Upper lobe of right lung (tissue), 1 donor: ENCODE measurements around the gene CTR9. TPM values are rescaled to one million over a fixed set of nuclear protein-coding genes. Genes with fewer than 3 reads are reported as not detected.

Source experiments
- ATAC-seq: fragments of 200-7000 bp; cut with Tn5 transposase; one replicate; pipeline ENCODE4 v1.9.1; 2020; ENCODE audit warnings: mild to moderate bottlenecking, moderate library complexity
- DNase-seq: peaks from one replicate; pipeline ENCODE4 v3.0.0-alpha.2; 2020
- H3K27ac ChIP-seq: fragments of 200-600 bp; one replicate; pipeline ENCODE4 v1.8.0; 2022
- H3K27me3 ChIP-seq: fragments of 200-600 bp; one replicate; pipeline ENCODE4 v1.8.0; 2022; ENCODE audit warnings: mild to moderate bottlenecking
- H3K36me3 ChIP-seq: fragments of 200-600 bp; one replicate; pipeline ENCODE4 v1.8.0; 2022
- H3K4me1 ChIP-seq: fragments of 200-600 bp; one replicate; pipeline ENCODE4 v1.8.0; 2022
- H3K4me3 ChIP-seq: fragments of 200-600 bp; one replicate; pipeline ENCODE4 v1.8.0; 2022; ENCODE audit warnings: mild to moderate bottlenecking
- H3K9me3 ChIP-seq: fragments of 200-600 bp; one replicate; pipeline ENCODE4 v1.8.0; 2022
- intact Hi-C: fragments of 100-400 bp; cut with DNase I; formaldehyde crosslinking; loops from one replicate; pipeline ENCODE4 v1.11.0; 2022
- total RNA-seq: library from RNA; stranded (reverse); fragmentation: NEBNext Ultra II Directional; extraction: Animal tissue kit (Norgen Biotek cat#: 25700); gene quantifications from one replicate; pipeline ENCODE4 v1.2.1, GENCODE V29; 2021
- TF ChIP-seq, protein P1 (sequence below): fragments of 200-600 bp; IDR thresholded peaks from one replicate; pipeline ENCODE4 v1.8.0; 2022; ENCODE audit warnings: antibody characterized with exemption
- donor health status: DM: no; HTN: yes; CAD: no; lungs with severe emphysema.

The CTR9 gene
- total RNA-seq, 1 donor from 2014 or later: 31.3 TPM

DNA sequence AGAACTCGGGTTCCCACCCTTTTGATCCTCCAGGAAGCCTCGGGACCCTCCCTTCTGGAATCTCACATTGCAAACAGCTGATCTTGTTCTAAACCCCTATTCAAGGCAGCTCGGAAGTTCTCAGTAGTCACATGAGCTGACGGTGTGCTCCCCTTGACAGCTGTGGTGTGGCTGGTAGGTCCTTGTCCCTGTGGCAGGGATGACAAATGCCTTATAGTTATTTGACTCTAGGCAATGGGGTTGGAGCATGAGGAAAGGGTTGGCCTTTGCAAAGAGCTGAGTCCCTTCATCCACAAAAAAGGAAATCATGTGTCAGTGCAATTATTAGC is 34.1 kb downstream of the CTR9 start:
- H3K4me3 ChIP-seq: no peak overlapping the region
- no peaks in the 10 kb centered on the region for H3K4me1 ChIP-seq
- peaks cover 5% of the 10 kb centered on the region for H3K36me3 ChIP-seq
- DNase-seq (no peak), ATAC-seq (no peak)
- intact Hi-C loops: no loop called here
- H3K27ac ChIP-seq: no peak overlapping the region
- no peaks in the 10 kb centered on the region for H3K27me3 ChIP-seq
- TF ChIP-seq, protein P1, sequence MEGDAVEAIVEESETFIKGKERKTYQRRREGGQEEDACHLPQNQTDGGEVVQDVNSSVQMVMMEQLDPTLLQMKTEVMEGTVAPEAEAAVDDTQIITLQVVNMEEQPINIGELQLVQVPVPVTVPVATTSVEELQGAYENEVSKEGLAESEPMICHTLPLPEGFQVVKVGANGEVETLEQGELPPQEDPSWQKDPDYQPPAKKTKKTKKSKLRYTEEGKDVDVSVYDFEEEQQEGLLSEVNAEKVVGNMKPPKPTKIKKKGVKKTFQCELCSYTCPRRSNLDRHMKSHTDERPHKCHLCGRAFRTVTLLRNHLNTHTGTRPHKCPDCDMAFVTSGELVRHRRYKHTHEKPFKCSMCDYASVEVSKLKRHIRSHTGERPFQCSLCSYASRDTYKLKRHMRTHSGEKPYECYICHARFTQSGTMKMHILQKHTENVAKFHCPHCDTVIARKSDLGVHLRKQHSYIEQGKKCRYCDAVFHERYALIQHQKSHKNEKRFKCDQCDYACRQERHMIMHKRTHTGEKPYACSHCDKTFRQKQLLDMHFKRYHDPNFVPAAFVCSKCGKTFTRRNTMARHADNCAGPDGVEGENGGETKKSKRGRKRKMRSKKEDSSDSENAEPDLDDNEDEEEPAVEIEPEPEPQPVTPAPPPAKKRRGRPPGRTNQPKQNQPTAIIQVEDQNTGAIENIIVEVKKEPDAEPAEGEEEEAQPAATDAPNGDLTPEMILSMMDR: no peak
- no peaks in the 10 kb centered on the region for H3K9me3 ChIP-seq

- H3K4me3 ChIP-seq: no peak overlapping the region
- intact Hi-C loops: no loop called here
Observed at GRCh38 chr11:10786451-10786850, 35.4 kb downstream of the CTR9 start.

GRCh38 chr11:10792385-10793068 is 41.5 kb downstream of the CTR9 start:
- Histone ChIP-seq H3K4me3 (no peak overlapping the region), H3K4me1 (peaks cover 5% of the 10 kb centered on the region), H3K9me3 (no peaks in the 10 kb centered on the region), H3K36me3 (peaks cover 18% of the 10 kb centered on the region), H3K27me3 (no peaks in the 10 kb centered on the region), H3K27ac (no peak overlapping the region)
- intact Hi-C loops: loop anchor here (5.0 kb wide), 1 partner anchor 230 kb away; no protein-coding TSS in a partner anchor
- peak; percentile 99 for ATAC-seq
- TF ChIP-seq, protein P1: peak; percentile 91
- peak; percentile 96 for DNase-seq

More at GRCh38 chr11:10786451-10786850, 35.4 kb downstream of the CTR9 start:
- Histone ChIP-seq H3K27me3 (no peaks in the 10 kb centered on the region), H3K27ac (no peak overlapping the region), H3K4me1 (no peaks in the 10 kb centered on the region), H3K36me3 (no peaks in the 10 kb centered on the region), H3K9me3 (no peaks in the 10 kb centered on the region)
- DNase-seq (no peak), ATAC-seq (peak; percentile 24)
- TF ChIP-seq, protein P1: no peak

DNA sequence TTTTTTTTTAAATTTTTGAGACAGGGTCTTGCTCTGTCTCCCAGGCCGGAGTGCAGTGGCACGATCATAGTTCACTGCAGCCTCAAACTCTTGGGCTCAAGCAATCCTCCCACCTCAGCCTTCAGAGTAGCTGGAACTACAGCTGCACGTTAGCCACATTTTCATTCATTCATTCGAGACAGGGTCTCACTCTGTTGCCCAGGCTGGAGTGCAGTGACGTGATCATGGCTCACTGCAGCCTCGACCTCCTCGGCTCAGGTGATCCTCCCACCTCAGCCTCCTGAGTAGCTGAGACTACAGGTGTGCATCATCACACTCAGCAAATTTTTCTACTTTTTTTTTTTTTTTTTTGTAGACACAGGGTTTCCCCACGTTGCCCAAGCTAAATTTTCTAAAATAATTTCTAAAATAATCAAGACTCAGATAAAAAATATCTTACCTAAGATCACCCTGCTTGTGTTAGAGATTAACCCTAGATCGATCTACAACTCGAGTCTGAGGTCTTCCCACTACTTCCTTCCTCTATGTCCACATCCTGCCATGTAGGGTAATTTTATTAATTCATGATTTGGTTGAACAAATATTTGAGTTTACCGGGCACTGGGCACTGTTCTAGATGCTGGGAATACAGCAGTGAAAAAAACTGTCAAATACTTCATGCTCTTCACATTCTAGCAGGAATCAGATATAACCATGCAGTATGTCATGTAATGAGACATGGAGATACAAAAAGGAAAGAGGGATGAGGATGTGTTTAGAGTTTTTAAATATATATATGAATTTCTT is 42.6 kb downstream of the CTR9 start:
- no peaks in the 10 kb centered on the region for H3K27me3 ChIP-seq
- no peak overlapping the region for H3K27ac ChIP-seq
- peaks cover 5% of the 10 kb centered on the region for H3K4me1 ChIP-seq
- no peak overlapping the region for H3K4me3 ChIP-seq
- intact Hi-C loops: loop anchor here (5.0 kb wide), 1 partner anchor 229 kb away; no protein-coding TSS in a partner anchor
- ATAC-seq (no peak), DNase-seq (no peak)
- peaks cover 30% of the 10 kb centered on the region for H3K36me3 ChIP-seq
- H3K9me3 ChIP-seq: no peaks in the 10 kb centered on the region
- TF ChIP-seq, protein P1: no peak

DNA sequence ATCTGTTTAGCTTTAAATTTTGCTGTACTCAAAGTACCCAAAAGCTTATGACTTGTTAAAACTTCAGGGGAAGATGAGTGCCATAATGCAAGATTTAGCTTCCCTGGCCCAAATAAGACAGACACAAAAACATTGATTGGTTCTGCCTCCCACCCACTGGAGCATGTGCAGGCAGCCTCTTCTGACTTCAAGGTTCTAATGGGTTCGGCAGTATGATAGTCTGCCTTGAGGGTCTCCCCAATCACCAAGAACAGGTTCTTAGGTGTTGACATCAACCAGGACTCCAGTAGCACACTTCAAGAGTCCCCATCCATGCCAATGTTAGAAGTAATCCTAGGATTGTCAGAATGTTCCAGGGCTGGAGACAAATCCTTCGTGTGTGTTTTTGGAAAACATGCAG is 45.1 kb downstream of the CTR9 start:
- Histone ChIP-seq H3K27me3 (no peaks in the 10 kb centered on the region), H3K27ac (no peak overlapping the region), H3K4me1 (peaks cover 15% of the 10 kb centered on the region), H3K36me3 (peaks cover 55% of the 10 kb centered on the region), H3K4me3 (no peak overlapping the region), H3K9me3 (no peaks in the 10 kb centered on the region)
- intact Hi-C loops: no loop called here
- ATAC-seq (no peak), DNase-seq (no peak)
- TF ChIP-seq, protein P1: no peak
